Activated naive CD4-positive, alpha-beta T cell treated with anti-CD3 and anti-CD28 coated beads, Interleukin-2, amount 50 U/mL, for 72 hours (primary cell): ENCODE results near the gene RPS21. TPM values are rescaled to one million over a fixed set of nuclear protein-coding genes. Genes with fewer than 3 reads are reported as not detected.

Source experiments
- ATAC-seq, 2 donors: fragments of 150-1000 bp; cut with Tn5 transposase; 2 replicates each; pipeline ENCODE4 v1.10.0; 2021; ENCODE audit warnings: mild to moderate bottlenecking in 2 of 2, moderate library complexity in 2 of 2
- DNase-seq, 2 donors: peaks; one replicate each; pipeline ENCODE4 v3.0.0; 2021 to 2022; ENCODE audit warnings: low spot score in 2 of 2
- H3K27ac Mint-ChIP-seq, 2 donors: one replicate each; pipeline ENCODE4 v1.8.0; 2022; ENCODE audit warnings: mild to moderate bottlenecking in 2 of 2, mixed read lengths in 2 of 2
- H3K36me3 Mint-ChIP-seq, 2 donors: one replicate each; pipeline ENCODE4 v1.8.0; 2022; ENCODE audit warnings: mixed read lengths in 2 of 2
- H3K9me3 Mint-ChIP-seq, 2 donors: one replicate each; pipeline ENCODE4 v1.8.0; 2022; ENCODE audit warnings: mixed read lengths in 2 of 2
- total RNA-seq, 2 donors: library from RNA; stranded (reverse); gene quantifications; one replicate each; pipeline ENCODE4 v1.2.3, GENCODE V29; 2022

The RPS21 gene
- total RNA-seq = 1,000 to 10,000 TPM; 2,243 to 2,653 TPM

GRCh38 chr20:62386383-62387218 lies at the start of gene RPS21:
Gene RPS21, plus strand, starts transcription at chr20:62387103. Its CDS starts 236 bp downstream, at chr20:62387339.
- peak; percentile 92 to 98 for ATAC-seq
- Mint-ChIP-seq H3K27ac (peak within 1 kb of the TSS; percentile 88 to 93), H3K36me3 (peaks cover 38 to 42% of the 10 kb centered on the region in 2 donors), H3K9me3 (peaks cover 6% of the 10 kb centered on the region in 2 donors)
- peak; percentile 92 for DNase-seq

- ATAC-seq (no peak), DNase-seq (no peak)
- Mint-ChIP-seq H3K9me3 (no peaks in the 10 kb centered on the region), H3K27ac (no peak overlapping the region), H3K36me3 (no peaks in the 10 kb centered on the region)
Measured at GRCh38 chr20:62337558-62338293, 49.2 kb upstream of the RPS21 start.

GRCh38 chr20:62338294-62338620 lies 48.6 kb upstream of the RPS21 start:
- H3K36me3 Mint-ChIP-seq = no peaks in the 10 kb centered on the region
- H3K27ac Mint-ChIP-seq = no peak overlapping the region
- ATAC-seq = no peak
- no peak for DNase-seq
- no peaks in the 10 kb centered on the region for H3K9me3 Mint-ChIP-seq

- no peak for ATAC-seq
- H3K36me3 Mint-ChIP-seq = no peaks in the 10 kb centered on the region
- no peak overlapping the region for H3K27ac Mint-ChIP-seq
- no peaks in the 10 kb centered on the region for H3K9me3 Mint-ChIP-seq
- DNase-seq = no peak
Measured at GRCh38 chr20:62339647-62340062, 47.2 kb upstream of the RPS21 start.

GRCh38 chr20:62342910-62343309 lies 44.0 kb upstream of the RPS21 start:
- Mint-ChIP-seq H3K36me3 (no peaks in the 10 kb centered on the region), H3K27ac (no peak overlapping the region), H3K9me3 (no peaks in the 10 kb centered on the region)
- ATAC-seq (no peak), DNase-seq (no peak)

GRCh38 chr20:62344092-62344491 lies 42.8 kb upstream of the RPS21 start:
- Mint-ChIP-seq H3K27ac (no peak overlapping the region), H3K9me3 (peaks cover 4 to 5% of the 10 kb centered on the region in 2 donors), H3K36me3 (peaks cover 5 to 6% of the 10 kb centered on the region in 2 donors)
- ATAC-seq = no peak
- DNase-seq = no peak

- Mint-ChIP-seq H3K36me3 (peaks cover 5 to 6% of the 10 kb centered on the region in 2 donors), H3K27ac (no peak overlapping the region), H3K9me3 (peaks cover 8 to 9% of the 10 kb centered on the region in 2 donors)
- DNase-seq (no peak), ATAC-seq (no peak)
Measured at GRCh38 chr20:62344782-62345181, 42.1 kb upstream of the RPS21 start.

- H3K36me3 Mint-ChIP-seq = peaks cover 5 to 6% of the 10 kb centered on the region in 2 donors
- DNase-seq = no peak
- ATAC-seq = no peak
- no peak overlapping the region for H3K27ac Mint-ChIP-seq
- H3K9me3 Mint-ChIP-seq = peaks cover 8 to 9% of the 10 kb centered on the region in 2 donors
Measured at GRCh38 chr20:62345681-62346370, 41.1 kb upstream of the RPS21 start.

- Mint-ChIP-seq H3K9me3 (peaks cover 8 to 9% of the 10 kb centered on the region in 2 donors), H3K36me3 (peaks cover 5 to 6% of the 10 kb centered on the region in 2 donors)
- no peak for ATAC-seq
Measured at GRCh38 chr20:62346398-62347150, 40.3 kb upstream of the RPS21 start.

GRCh38 chr20:62347151-62347404 lies 39.8 kb upstream of the RPS21 start:
- ATAC-seq (no peak), DNase-seq (no peak)
- Mint-ChIP-seq H3K9me3 (peaks cover 8 to 9% of the 10 kb centered on the region in 2 donors), H3K27ac (no peak overlapping the region), H3K36me3 (peaks cover 5 to 6% of the 10 kb centered on the region in 2 donors)

More at GRCh38 chr20:62346398-62347150, 40.3 kb upstream of the RPS21 start:
- no peak overlapping the region for H3K27ac Mint-ChIP-seq
- no peak for DNase-seq

- ATAC-seq (no peak), DNase-seq (no peak)
- Mint-ChIP-seq H3K36me3 (peaks cover 5 to 6% of the 10 kb centered on the region in 2 donors), H3K9me3 (peaks cover 8 to 9% of the 10 kb centered on the region in 2 donors), H3K27ac (no peak overlapping the region)
Measured at GRCh38 chr20:62347445-62347844, 39.5 kb upstream of the RPS21 start.

- Mint-ChIP-seq H3K36me3 (peaks cover 5 to 6% of the 10 kb centered on the region in 2 donors), H3K9me3 (peaks cover 8 to 9% of the 10 kb centered on the region in 2 donors), H3K27ac (peak overlapping the region in 1 of 2 donors; percentile 35)
- DNase-seq (no peak), ATAC-seq (no peak)
Measured at GRCh38 chr20:62348604-62349003, 38.3 kb upstream of the RPS21 start.

- no peak for ATAC-seq
- Mint-ChIP-seq H3K9me3 (peaks cover 8 to 9% of the 10 kb centered on the region in 2 donors), H3K36me3 (peaks cover 5 to 6% of the 10 kb centered on the region in 2 donors), H3K27ac (no peak overlapping the region)
- no peak for DNase-seq
Measured at GRCh38 chr20:62349556-62350097, 37.3 kb upstream of the RPS21 start.

- peaks cover 8 to 9% of the 10 kb centered on the region in 2 donors for H3K9me3 Mint-ChIP-seq
- no peak for DNase-seq
Measured at GRCh38 chr20:62350098-62350628, 36.7 kb upstream of the RPS21 start.

GRCh38 chr20:62350629-62351422 lies 36.1 kb upstream of the RPS21 start:
- no peak for DNase-seq
- no peak for ATAC-seq
- peaks cover 8 to 9% of the 10 kb centered on the region in 2 donors for H3K9me3 Mint-ChIP-seq
- peaks cover 5 to 6% of the 10 kb centered on the region in 2 donors for H3K36me3 Mint-ChIP-seq
- no peak overlapping the region for H3K27ac Mint-ChIP-seq

More at GRCh38 chr20:62350098-62350628, 36.7 kb upstream of the RPS21 start:
- H3K27ac Mint-ChIP-seq = no peak overlapping the region
- peaks cover 5 to 6% of the 10 kb centered on the region in 2 donors for H3K36me3 Mint-ChIP-seq
- ATAC-seq = no peak
